SK-N-SH treated with all-trans-retinoic acid at 6 μM for 48 hours (cell line): Measurements from ENCODE around the gene ECEL1.

Experiments used
- ATAC-seq: fragments of 200-7000 bp; cut with Tn5 transposase; 3 replicates; pipeline ENCODE4 v1.9.1; 2020; ENCODE audit warnings: mild to moderate bottlenecking, moderate library complexity
- BACH2 ChIP-seq: fragments of 250-450 bp; sonication (Bioruptor Pico); IDR thresholded peaks from 2 replicates; pipeline ENCODE4 v1.9.0; 2021; ENCODE audit warnings: mild to moderate bottlenecking, borderline replicate concordance
- CREB5 ChIP-seq: fragments of 250-450 bp; sonication (Bioruptor Pico); IDR thresholded peaks from 2 replicates; pipeline ENCODE4 v1.5.1; 2020; ENCODE audit warnings: low read depth, mild to moderate bottlenecking, moderate library complexity
- CSRNP3 ChIP-seq: fragments of 250-450 bp; sonication (Bioruptor Pico); IDR thresholded peaks from 2 replicates; pipeline ENCODE4 v1.5.1; 2021; ENCODE audit warnings: mild to moderate bottlenecking, moderate library complexity
- ESRRG ChIP-seq: fragments of 250-450 bp; sonication (Bioruptor Pico); IDR thresholded peaks from 2 replicates; pipeline ENCODE4 v1.6.1; 2021; ENCODE audit warnings: mild to moderate bottlenecking
- GLIS3 ChIP-seq: fragments of 250-450 bp; sonication (Bioruptor Pico); IDR thresholded peaks from 2 replicates; pipeline ENCODE4 v1.5.0; 2020; ENCODE audit warnings: mild to moderate bottlenecking, moderate library complexity
- OSR1 ChIP-seq: fragments of 250-450 bp; sonication (Bioruptor Pico); IDR thresholded peaks from 2 replicates; pipeline ENCODE4 v1.8.0; 2022; ENCODE audit warnings: moderate library complexity, mild to moderate bottlenecking, inconsistent platforms
- PATZ1 ChIP-seq: fragments of 250-450 bp; sonication (Bioruptor Pico); IDR thresholded peaks from 2 replicates; pipeline ENCODE4 v1.8.0; 2020; ENCODE audit warnings: mild to moderate bottlenecking, moderate library complexity, borderline replicate concordance
- POU6F1 ChIP-seq: fragments of 250-450 bp; sonication (Bioruptor Pico); IDR thresholded peaks from 2 replicates; pipeline ENCODE4 v1.8.0; 2021; ENCODE audit warnings: low read depth, mild to moderate bottlenecking, moderate library complexity, borderline replicate concordance
- PPARA ChIP-seq: fragments of 250-450 bp; sonication (Bioruptor Pico); IDR thresholded peaks from 2 replicates; pipeline ENCODE4 v1.5.0; 2020; ENCODE audit warnings: mild to moderate bottlenecking, borderline replicate concordance
- RARB ChIP-seq: fragments of 250-450 bp; sonication (Bioruptor Pico); IDR thresholded peaks from 2 replicates; pipeline ENCODE4 v1.8.0; 2021; ENCODE audit warnings: mild to moderate bottlenecking, moderate library complexity
- SNAI2 ChIP-seq: fragments of 250-450 bp; sonication (Bioruptor Pico); IDR thresholded peaks from 2 replicates; pipeline ENCODE4 v1.5.0; 2020; ENCODE audit warnings: mild to moderate bottlenecking, moderate library complexity
- TCF4 ChIP-seq: fragments of 250-450 bp; sonication (Bioruptor Pico); IDR thresholded peaks from 2 replicates; pipeline ENCODE4 v1.8.0; 2021; ENCODE audit warnings: mild to moderate bottlenecking, moderate library complexity, borderline replicate concordance
- TOX ChIP-seq: fragments of 250-450 bp; sonication (Bioruptor Pico); IDR thresholded peaks from 2 replicates; pipeline ENCODE4 v1.8.0; 2021; ENCODE audit warnings: mild to moderate bottlenecking, moderate library complexity, borderline replicate concordance
- TSHZ2 ChIP-seq: fragments of 250-450 bp; sonication (Bioruptor Pico); IDR thresholded peaks from 2 replicates; pipeline ENCODE4 v1.5.0; 2020; ENCODE audit warnings: mild to moderate bottlenecking, moderate library complexity
- ZFP30 ChIP-seq: fragments of 450-650 bp; formaldehyde crosslinking; IDR thresholded peaks from 2 replicates; pipeline ENCODE4 v1.5.0; 2022; ENCODE audit warnings: mild to moderate bottlenecking, moderate library complexity
- ZNF565 ChIP-seq: fragments of 450-650 bp; formaldehyde crosslinking; conservative IDR thresholded peaks from 2 replicates; pipeline ENCODE4 v1.5.0; 2020; ENCODE audit warnings: low read depth, mild to moderate bottlenecking, moderate library complexity
- ZNF70 ChIP-seq: fragments of 450-650 bp; formaldehyde crosslinking; IDR thresholded peaks from 2 replicates; pipeline ENCODE4 v1.5.0; 2020; ENCODE audit warnings: mild to moderate bottlenecking, moderate library complexity
- ZNF8 ChIP-seq: fragments of 450-650 bp; formaldehyde crosslinking; IDR thresholded peaks from 2 replicates; pipeline ENCODE4 v1.5.0; 2020; ENCODE audit warnings: mild to moderate bottlenecking, moderate library complexity

ECEL1 gene

GRCh38 chr2:232496501-232497270, 9.1 kb upstream of the ECEL1 start:
- TF ChIP-seq PPARA = no peak
- TF ChIP-seq BACH2 = no peak
- no peak for TF ChIP-seq PATZ1 (CRISPR knock-in tag)
- TF ChIP-seq TCF4 (CRISPR knock-in tag) = no peak
- TF ChIP-seq POU6F1 (CRISPR knock-in tag) = no peak
- no peak for TF ChIP-seq ZFP30 (CRISPR knock-in tag)
- TF ChIP-seq CREB5 (CRISPR knock-in tag) = no peak
- TF ChIP-seq TSHZ2 (CRISPR knock-in tag) = no peak
- TF ChIP-seq SNAI2 (CRISPR knock-in tag) = no peak
- no peak for TF ChIP-seq CSRNP3 (CRISPR knock-in tag)
- TF ChIP-seq ZNF565 (CRISPR knock-in tag) = no peak
- TF ChIP-seq ESRRG = no peak
- TF ChIP-seq GLIS3 = no peak
- TF ChIP-seq RARB (CRISPR knock-in tag) = no peak
- TF ChIP-seq ZNF8 (CRISPR knock-in tag) = no peak
- TF ChIP-seq ZNF70 = no peak
- TF ChIP-seq OSR1 (CRISPR knock-in tag) = no peak
- ATAC-seq = no peak

- no peak for TF ChIP-seq ZNF70
- no peak for TF ChIP-seq CREB5 (CRISPR knock-in tag)
- ATAC-seq = no peak
Measured at GRCh38 chr2:232495292-232495691, 7.7 kb upstream of the ECEL1 start.

- no peak for ATAC-seq
- TF ChIP-seq ZNF8 (CRISPR knock-in tag) (no peak), TOX (CRISPR knock-in tag) (no peak)
Measured at GRCh38 chr2:232494542-232494941, 6.9 kb upstream of the ECEL1 start.
